Activated CD4-positive, alpha-beta memory T cell treated with anti-CD3 and anti-CD28 coated beads for 36 hours (primary cell): ENCODE data around the gene CEL. TPM values are rescaled to one million over a fixed set of nuclear protein-coding genes. Genes with fewer than 3 reads are reported as not detected.
"Not testable (repeated sequence)": the region's sequence is repeated elsewhere in the genome, so short reads cannot be mapped to it uniquely, and the experiment has no call there.

Experiments used
- CTCF ChIA-PET: fragments of 350-600 bp; sonication (Branson Sonifier 250); formaldehyde crosslinking; loops from one replicate; lab custom pipeline; 2021; ENCODE audit warnings: antibody characterized with exemption, inconsistent platforms; lab: Charles Lee
- POLR2A ChIA-PET: fragments of 350-600 bp; sonication (Branson Sonifier 250); formaldehyde crosslinking; loops from one replicate; lab custom pipeline; 2021; ENCODE audit warnings: antibody characterized with exemption; lab: Charles Lee
- DNase-seq: peaks from one replicate; pipeline ENCODE4 v3.0.0-alpha.2; 2020
- H3K27ac Mint-ChIP-seq: one replicate; pipeline ENCODE4 v1.8.0; 2021; ENCODE audit warnings: mixed read lengths
- H3K27me3 Mint-ChIP-seq: one replicate; pipeline ENCODE4 v1.8.0; 2021; ENCODE audit warnings: mixed read lengths
- H3K36me3 Mint-ChIP-seq: one replicate; pipeline ENCODE4 v1.8.0; 2021; ENCODE audit warnings: mixed read lengths
- H3K4me1 Mint-ChIP-seq: one replicate; pipeline ENCODE4 v1.8.0; 2021; ENCODE audit warnings: low read depth, mixed read lengths
- H3K4me3 Mint-ChIP-seq: one replicate; pipeline ENCODE4 v1.8.0; 2021; ENCODE audit warnings: mild to moderate bottlenecking, mixed read lengths
- H3K9me3 Mint-ChIP-seq: one replicate; pipeline ENCODE4 v1.8.0; 2021; ENCODE audit warnings: mixed read lengths
- intact Hi-C: fragments of 100-400 bp; cut with micrococcal nuclease; formaldehyde crosslinking; loops from one replicate; pipeline ENCODE4 v1.15.1; 2023
- total RNA-seq, 2 experiments: library from RNA; stranded (reverse); gene quantifications; one replicate each; pipeline ENCODE4 v1.2.3, GENCODE V29; 2021

CEL gene
- total RNA-seq, 2 experiments from 2014 or later: 0.88 to 1.0 TPM

GRCh38 chr9:133066181-133066983 lies 4.6 kb downstream of the CEL start:
- Mint-ChIP-seq H3K9me3 (no peaks in the 10 kb centered on the region), H3K27me3 (no peaks in the 10 kb centered on the region), H3K4me1 (no peaks in the 10 kb centered on the region), H3K36me3 (no peaks in the 10 kb centered on the region), H3K27ac (no peak overlapping the region), H3K4me3 (no peak overlapping the region)
- no peak for DNase-seq
- intact Hi-C loops: no loop called here
- CTCF ChIA-PET: interaction anchor here (0.8 kb wide), 1 partner anchor 26 kb away, joined by 3 read pairs; no protein-coding TSS in a partner anchor
- POLR2A ChIA-PET: interaction anchor here (1.1 kb wide), 1 partner anchor 9 kb away, joined by 3 read pairs; no protein-coding TSS in a partner anchor

GRCh38 chr9:133067006-133067405 lies 5.2 kb downstream of the CEL start:
- ChIA-PET POLR2A (interaction anchor here (1.1 kb wide), 1 partner anchor 10 kb away, joined by 3 read pairs; no protein-coding TSS in a partner anchor), CTCF (interaction anchor here (1.1 kb wide), 1 partner anchor 45 kb away, joined by 3 read pairs; no protein-coding TSS in a partner anchor)
- Mint-ChIP-seq H3K4me3 (no peak overlapping the region), H3K27me3 (no peaks in the 10 kb centered on the region), H3K27ac (no peak overlapping the region), H3K4me1 (no peaks in the 10 kb centered on the region), H3K9me3 (no peaks in the 10 kb centered on the region), H3K36me3 (peaks cover 4% of the 10 kb centered on the region)
- no peak for DNase-seq
- intact Hi-C loops: no loop called here

- no peaks in the 10 kb centered on the region for H3K4me1 Mint-ChIP-seq
- H3K4me3 Mint-ChIP-seq: no peak overlapping the region
- ChIA-PET CTCF (interaction anchor here (1.1 kb wide), 1 partner anchor 46 kb away, joined by 3 read pairs; no protein-coding TSS in a partner anchor), POLR2A (interaction anchor here (1.1 kb wide), 1 partner anchor 10 kb away, joined by 3 read pairs; no protein-coding TSS in a partner anchor)
- DNase-seq: no peak
- no peaks in the 10 kb centered on the region for H3K9me3 Mint-ChIP-seq
- no peaks in the 10 kb centered on the region for H3K27me3 Mint-ChIP-seq
- peaks cover 4% of the 10 kb centered on the region for H3K36me3 Mint-ChIP-seq
- intact Hi-C loops: no loop called here
- H3K27ac Mint-ChIP-seq: no peak overlapping the region
Observed at GRCh38 chr9:133067813-133068212, 6.0 kb downstream of the CEL start.

- H3K36me3 Mint-ChIP-seq, H3K4me3 Mint-ChIP-seq, DNase-seq, intact Hi-C loops, H3K27ac Mint-ChIP-seq, H3K27me3 Mint-ChIP-seq, H3K9me3 Mint-ChIP-seq, POLR2A ChIA-PET, CTCF ChIA-PET, H3K4me1 Mint-ChIP-seq: not testable (repeated sequence)
Observed at GRCh38 chr9:133068431-133068830, 6.7 kb downstream of the CEL start.

- intact Hi-C loops, H3K36me3 Mint-ChIP-seq, H3K4me3 Mint-ChIP-seq, H3K27ac Mint-ChIP-seq, H3K9me3 Mint-ChIP-seq, H3K27me3 Mint-ChIP-seq, DNase-seq, CTCF ChIA-PET, H3K4me1 Mint-ChIP-seq, POLR2A ChIA-PET: not testable (repeated sequence)
Observed at GRCh38 chr9:133070500-133070961, 8.8 kb downstream of the CEL start.

- H3K9me3 Mint-ChIP-seq, POLR2A ChIA-PET, CTCF ChIA-PET, H3K4me1 Mint-ChIP-seq, H3K27ac Mint-ChIP-seq, H3K4me3 Mint-ChIP-seq, intact Hi-C loops, H3K36me3 Mint-ChIP-seq, DNase-seq, H3K27me3 Mint-ChIP-seq: not testable (repeated sequence)
Observed at GRCh38 chr9:133070985-133071384, 9.2 kb downstream of the CEL start.

GRCh38 chr9:133071484-133072150 lies 9.8 kb downstream of the CEL start:
- intact Hi-C loops: no loop called here
- Mint-ChIP-seq H3K27me3 (no peaks in the 10 kb centered on the region), H3K27ac (no peak overlapping the region), H3K4me1 (no peaks in the 10 kb centered on the region), H3K9me3 (no peaks in the 10 kb centered on the region), H3K36me3 (peaks cover 4% of the 10 kb centered on the region), H3K4me3 (no peak overlapping the region)
- ChIA-PET POLR2A (no interaction called here), CTCF (no interaction called here)
- DNase-seq: no peak

GRCh38 chr9:133072210-133072609 lies 10.4 kb downstream of the CEL start:
- H3K4me3 Mint-ChIP-seq, POLR2A ChIA-PET, H3K36me3 Mint-ChIP-seq, DNase-seq, H3K27ac Mint-ChIP-seq, H3K9me3 Mint-ChIP-seq, CTCF ChIA-PET, H3K4me1 Mint-ChIP-seq, H3K27me3 Mint-ChIP-seq, intact Hi-C loops: not testable (repeated sequence)

GRCh38 chr9:133073086-133074014 lies 11.6 kb downstream of the CEL start:
- CTCF ChIA-PET: interaction anchor here (1.0 to 1.2 kb wide), 2 partner anchors 73 to 96 kb away, joined by 3 read pairs; no protein-coding TSS in a partner anchor

GRCh38 chr9:133074111-133074651 lies 12.4 kb downstream of the CEL start:
- Mint-ChIP-seq H3K9me3 (no peaks in the 10 kb centered on the region), H3K27ac (no peak overlapping the region), H3K4me3 (no peak overlapping the region), H3K4me1 (no peaks in the 10 kb centered on the region), H3K36me3 (peaks cover 4% of the 10 kb centered on the region), H3K27me3 (no peaks in the 10 kb centered on the region)
- intact Hi-C loops: no loop called here
- ChIA-PET POLR2A (no interaction called here), CTCF (interaction anchor here (1.0 to 1.2 kb wide), 2 partner anchors 73 to 97 kb away, joined by 3 read pairs; no protein-coding TSS in a partner anchor)
- no peak for DNase-seq

More at GRCh38 chr9:133073086-133074014, 11.6 kb downstream of the CEL start:
- Mint-ChIP-seq H3K27ac (no peak overlapping the region), H3K9me3 (no peaks in the 10 kb centered on the region), H3K4me3 (no peak overlapping the region), H3K36me3 (peaks cover 4% of the 10 kb centered on the region), H3K4me1 (no peaks in the 10 kb centered on the region), H3K27me3 (no peaks in the 10 kb centered on the region)
- intact Hi-C loops: no loop called here
- POLR2A ChIA-PET: no interaction called here
- no peak for DNase-seq

- Mint-ChIP-seq H3K4me3 (no peak overlapping the region), H3K9me3 (no peaks in the 10 kb centered on the region), H3K27ac (no peak overlapping the region), H3K36me3 (peaks cover 4% of the 10 kb centered on the region), H3K27me3 (no peaks in the 10 kb centered on the region), H3K4me1 (no peaks in the 10 kb centered on the region)
- ChIA-PET POLR2A (no interaction called here), CTCF (interaction anchor here (0.5 to 1.9 kb wide), 4 partner anchors 18 to 222 kb away, joined by 3 to 8 read pairs (median 3); no protein-coding TSS in a partner anchor)
- no peak for DNase-seq
- intact Hi-C loops: no loop called here
Observed at GRCh38 chr9:133075925-133076630, 14.3 kb downstream of the CEL start.
